GM23338 (cell line): ENCODE data around the gene NFILZ. TPM values are rescaled to one million over a fixed set of nuclear protein-coding genes. Genes with fewer than 3 reads are reported as not detected.

Experiments used
- ATAC-seq: fragments of 200-7000 bp; cut with Tn5 transposase; 3 replicates; pipeline ENCODE4 v1.9.1; 2020
- DNase-seq: peaks from one replicate; pipeline ENCODE4 v3.0.0-alpha.2; 2015; ENCODE audit warnings: low spot score
- H2AFZ ChIP-seq: fragments of 200-600 bp; sonication (generic); 2 replicates; pipeline ENCODE4 v1.8.0; 2016; ENCODE audit warnings: antibody characterized with exemption, mild to moderate bottlenecking, moderate library complexity
- H3F3A ChIP-seq: fragments of 200-600 bp; sonication (generic); replicated peaks from 2 replicates; pipeline ENCODE4 v1.8.0; 2017; ENCODE audit warnings: antibody characterized with exemption, mixed run types, low read depth
- H3K27ac ChIP-seq: fragments of 200-600 bp; sonication (generic); 2 replicates; pipeline ENCODE4 v1.6.1; 2016; ENCODE audit warnings: low read depth
- H3K27me3 ChIP-seq: fragments of 200-600 bp; sonication (generic); 2 replicates; pipeline ENCODE4 v1.8.0; 2016; ENCODE audit warnings: mild to moderate bottlenecking, mixed run types, moderate library complexity; ENCODE audit not compliant: insufficient read depth
- H3K36me3 ChIP-seq: fragments of 200-600 bp; sonication (generic); 2 replicates; pipeline ENCODE4 v1.8.0; 2016; ENCODE audit warnings: mild to moderate bottlenecking; ENCODE audit not compliant: insufficient read depth
- H3K4me1 ChIP-seq: fragments of 200-600 bp; sonication (generic); 2 replicates; pipeline ENCODE4 v1.8.0; 2016; ENCODE audit warnings: mild to moderate bottlenecking, moderate library complexity; ENCODE audit not compliant: insufficient read depth
- H3K4me2 ChIP-seq: fragments of 200-600 bp; sonication (generic); 2 replicates; pipeline ENCODE4 v1.7.1; 2017; ENCODE audit warnings: mixed run types
- H3K4me3 ChIP-seq: fragments of 200-600 bp; sonication (generic); 2 replicates; pipeline ENCODE4 v1.6.1; 2016; ENCODE audit warnings: mixed run types
- H3K79me2 ChIP-seq: fragments of 200-600 bp; sonication (generic); replicated peaks from 2 replicates; pipeline ENCODE4 v1.8.0; 2017; ENCODE audit warnings: mild to moderate bottlenecking; ENCODE audit not compliant: insufficient read depth
- H3K9me2 ChIP-seq: fragments of 200-600 bp; sonication (generic); 2 replicates; pipeline ENCODE4 v1.8.0; 2017; ENCODE audit not compliant: insufficient read depth
- H4K20me1 ChIP-seq: fragments of 200-600 bp; sonication (generic); replicated peaks from 2 replicates; pipeline ENCODE4 v1.8.0; 2017; ENCODE audit warnings: mild to moderate bottlenecking; ENCODE audit not compliant: insufficient read depth
- H3K27ac Mint-ChIP-seq: 2 replicates; pipeline ENCODE4 v1.8.0; 2020; ENCODE audit warnings: inconsistent platforms, mild to moderate bottlenecking, moderate library complexity, mixed read lengths
- H3K27me3 Mint-ChIP-seq: 3 replicates; pipeline ENCODE4 v1.8.0; 2022; ENCODE audit warnings: low read depth, mild to moderate bottlenecking, moderate library complexity, mixed read lengths, inconsistent platforms; ENCODE audit not compliant: insufficient read depth, poor library complexity
- H3K36me3 Mint-ChIP-seq: 3 replicates; pipeline ENCODE4 v1.8.0; 2021; ENCODE audit warnings: low read depth, mild to moderate bottlenecking, inconsistent platforms, moderate library complexity, mixed read lengths
- H3K4me1 Mint-ChIP-seq: 3 replicates; pipeline ENCODE4 v1.8.0; 2020; ENCODE audit warnings: mild to moderate bottlenecking, inconsistent platforms, mixed read lengths
- H3K4me3 Mint-ChIP-seq: 3 replicates; pipeline ENCODE4 v1.8.0; 2021; ENCODE audit warnings: moderate library complexity, mild to moderate bottlenecking, inconsistent platforms, mixed read lengths
- H3K9me3 Mint-ChIP-seq: 3 replicates; pipeline ENCODE4 v1.8.0; 2020; ENCODE audit warnings: moderate library complexity, mild to moderate bottlenecking, inconsistent platforms, mixed read lengths
- CREB1 ChIP-seq: fragments of 250-450 bp; sonication (Bioruptor Pico); IDR thresholded peaks from 2 replicates; pipeline ENCODE4 v1.5.0; 2020; ENCODE audit warnings: low read depth, mild to moderate bottlenecking, moderate library complexity
- CTCF ChIP-seq, 2 experiments: fragments of 200-600 bp in 1 of 2; sonication (generic) in 1 of 2; conservative IDR thresholded peaks; 2 replicates each; pipeline versions ENCODE4 v1.5.1 to v1.6.1; 2016 to 2017; ENCODE audit warnings: antibody characterized with exemption in 2 of 2, low read depth in 2 of 2, mild to moderate bottlenecking in 2 of 2, moderate library complexity in 1 of 2
- EZH2 ChIP-seq: fragments of 200-600 bp; sonication (generic); IDR thresholded peaks from one replicate; pipeline ENCODE4 v1.8.0; 2017; ENCODE audit warnings: antibody characterized with exemption, mild to moderate bottlenecking, low read depth; ENCODE audit not compliant: unreplicated experiment
- EZH2phosphoT487 ChIP-seq: fragments of 200-600 bp; sonication (generic); IDR thresholded peaks from one replicate; pipeline ENCODE4 v1.8.1; 2018; ENCODE audit warnings: antibody characterized with exemption; ENCODE audit not compliant: unreplicated experiment
- NANOG ChIP-seq: IDR thresholded peaks from 2 replicates; pipeline ENCODE4 v1.6.1; 2016; ENCODE audit warnings: antibody characterized with exemption, borderline replicate concordance
- POLR2AphosphoS5 ChIP-seq: IDR thresholded peaks from 2 replicates; pipeline ENCODE4 v1.6.1; 2016; ENCODE audit warnings: antibody characterized with exemption, low read depth
- STAT1 ChIP-seq: IDR thresholded peaks from one replicate; pipeline ENCODE4 v1.6.1; 2016; ENCODE audit warnings: antibody characterized with exemption; ENCODE audit not compliant: unreplicated experiment
- ZNF331 ChIP-seq: fragments of 250-450 bp; sonication (Bioruptor Pico); IDR thresholded peaks from 2 replicates; pipeline ENCODE4 v1.5.0; 2020; ENCODE audit warnings: low read depth, mild to moderate bottlenecking, moderate library complexity
- polyA plus RNA-seq: library from polyadenylated mRNA; unstranded; fragments of >200 nt; fragmentation: Nextera tagmentation; extraction: Ambion mirVana; gene quantifications from 2 replicates; pipeline ENCODE4 v1.2.1, GENCODE V29; 2016
- total RNA-seq: library from RNA; depleted of rRNA; stranded (reverse); fragments of >200 nt; shearing (Covaris generic); gene quantifications from 2 replicates; pipeline ENCODE4 v1.2.3, GENCODE V29; 2014
- TF ChIP-seq, protein P1 (sequence below): IDR thresholded peaks from 2 replicates; pipeline ENCODE4 v1.6.1; 2016; ENCODE audit warnings: antibody characterized with exemption
- TF ChIP-seq, protein P2 (sequence below): IDR thresholded peaks from one replicate; pipeline ENCODE4 v1.6.1; 2018; ENCODE audit warnings: antibody characterized with exemption; ENCODE audit not compliant: unreplicated experiment

Gene NFILZ
- total and polyA plus RNA-seq, 2 experiments from 2014 or later = not detected

- no peak for TF ChIP-seq EZH2
- no peak for TF ChIP-seq EZH2phosphoT487
- no peak for TF ChIP-seq STAT1
- TF ChIP-seq POLR2AphosphoS5 = no peak
- TF ChIP-seq, protein P1, sequence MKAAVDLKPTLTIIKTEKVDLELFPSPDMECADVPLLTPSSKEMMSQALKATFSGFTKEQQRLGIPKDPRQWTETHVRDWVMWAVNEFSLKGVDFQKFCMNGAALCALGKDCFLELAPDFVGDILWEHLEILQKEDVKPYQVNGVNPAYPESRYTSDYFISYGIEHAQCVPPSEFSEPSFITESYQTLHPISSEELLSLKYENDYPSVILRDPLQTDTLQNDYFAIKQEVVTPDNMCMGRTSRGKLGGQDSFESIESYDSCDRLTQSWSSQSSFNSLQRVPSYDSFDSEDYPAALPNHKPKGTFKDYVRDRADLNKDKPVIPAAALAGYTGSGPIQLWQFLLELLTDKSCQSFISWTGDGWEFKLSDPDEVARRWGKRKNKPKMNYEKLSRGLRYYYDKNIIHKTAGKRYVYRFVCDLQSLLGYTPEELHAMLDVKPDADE = no peak
- no peak for TF ChIP-seq CTCF (conservative IDR thresholded peaks at IDR 0.05; ENCODE audit: low read depth in 2 of 2)
- TF ChIP-seq NANOG = no peak
- no peak for TF ChIP-seq ZNF331 (CRISPR knock-in tag)
Measured at GRCh38 chr19:8675066-8675465, 44.6 kb downstream of the NFILZ start (continued).

- ATAC-seq = no peak
- peaks cover 90% of the 10 kb centered on the region for H3K9me3 Mint-ChIP-seq
- TF ChIP-seq ZNF331 (CRISPR knock-in tag) (no peak), POLR2AphosphoS5 (no peak), CREB1 (CRISPR knock-in tag) (no peak), EZH2phosphoT487 (no peak), EZH2 (no peak), CTCF (conservative IDR thresholded peaks at IDR 0.05; ENCODE audit: low read depth in 2 of 2) (no peak)
- TF ChIP-seq, protein P1 = no peak
- TF ChIP-seq, protein P2, sequence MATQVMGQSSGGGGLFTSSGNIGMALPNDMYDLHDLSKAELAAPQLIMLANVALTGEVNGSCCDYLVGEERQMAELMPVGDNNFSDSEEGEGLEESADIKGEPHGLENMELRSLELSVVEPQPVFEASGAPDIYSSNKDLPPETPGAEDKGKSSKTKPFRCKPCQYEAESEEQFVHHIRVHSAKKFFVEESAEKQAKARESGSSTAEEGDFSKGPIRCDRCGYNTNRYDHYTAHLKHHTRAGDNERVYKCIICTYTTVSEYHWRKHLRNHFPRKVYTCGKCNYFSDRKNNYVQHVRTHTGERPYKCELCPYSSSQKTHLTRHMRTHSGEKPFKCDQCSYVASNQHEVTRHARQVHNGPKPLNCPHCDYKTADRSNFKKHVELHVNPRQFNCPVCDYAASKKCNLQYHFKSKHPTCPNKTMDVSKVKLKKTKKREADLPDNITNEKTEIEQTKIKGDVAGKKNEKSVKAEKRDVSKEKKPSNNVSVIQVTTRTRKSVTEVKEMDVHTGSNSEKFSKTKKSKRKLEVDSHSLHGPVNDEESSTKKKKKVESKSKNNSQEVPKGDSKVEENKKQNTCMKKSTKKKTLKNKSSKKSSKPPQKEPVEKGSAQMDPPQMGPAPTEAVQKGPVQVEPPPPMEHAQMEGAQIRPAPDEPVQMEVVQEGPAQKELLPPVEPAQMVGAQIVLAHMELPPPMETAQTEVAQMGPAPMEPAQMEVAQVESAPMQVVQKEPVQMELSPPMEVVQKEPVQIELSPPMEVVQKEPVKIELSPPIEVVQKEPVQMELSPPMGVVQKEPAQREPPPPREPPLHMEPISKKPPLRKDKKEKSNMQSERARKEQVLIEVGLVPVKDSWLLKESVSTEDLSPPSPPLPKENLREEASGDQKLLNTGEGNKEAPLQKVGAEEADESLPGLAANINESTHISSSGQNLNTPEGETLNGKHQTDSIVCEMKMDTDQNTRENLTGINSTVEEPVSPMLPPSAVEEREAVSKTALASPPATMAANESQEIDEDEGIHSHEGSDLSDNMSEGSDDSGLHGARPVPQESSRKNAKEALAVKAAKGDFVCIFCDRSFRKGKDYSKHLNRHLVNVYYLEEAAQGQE = no peak
Measured at GRCh38 chr19:8678244-8678807, 47.9 kb downstream of the NFILZ start.

More at GRCh38 chr19:8678244-8678807, 47.9 kb downstream of the NFILZ start:
- H3K4me1 Mint-ChIP-seq = no peaks in the 10 kb centered on the region
- H3K36me3 Mint-ChIP-seq = peaks cover 44% of the 10 kb centered on the region
- H3K4me3 ChIP-seq = no peak overlapping the region
- no peaks in the 10 kb centered on the region for H4K20me1 ChIP-seq
- no peak overlapping the region for H3K27ac Mint-ChIP-seq
- no peaks in the 10 kb centered on the region for H3K4me1 ChIP-seq
- no peak overlapping the region for H2AFZ ChIP-seq
- no peaks in the 10 kb centered on the region for H3K79me2 ChIP-seq
- H3F3A ChIP-seq = no peaks in the 10 kb centered on the region
- H3K27me3 Mint-ChIP-seq = peaks cover 12% of the 10 kb centered on the region
- DNase-seq = no peak
- no peaks in the 10 kb centered on the region for H3K36me3 ChIP-seq
- no peak overlapping the region for H3K4me3 Mint-ChIP-seq
- H3K9me2 ChIP-seq = no peaks in the 10 kb centered on the region
- H3K4me2 ChIP-seq = no peak overlapping the region
- no peak overlapping the region for H3K27ac ChIP-seq
- no peaks in the 10 kb centered on the region for H3K27me3 ChIP-seq
